ENCODE measurements around the gene OTOGL.

Gene OTOGL

DNA sequence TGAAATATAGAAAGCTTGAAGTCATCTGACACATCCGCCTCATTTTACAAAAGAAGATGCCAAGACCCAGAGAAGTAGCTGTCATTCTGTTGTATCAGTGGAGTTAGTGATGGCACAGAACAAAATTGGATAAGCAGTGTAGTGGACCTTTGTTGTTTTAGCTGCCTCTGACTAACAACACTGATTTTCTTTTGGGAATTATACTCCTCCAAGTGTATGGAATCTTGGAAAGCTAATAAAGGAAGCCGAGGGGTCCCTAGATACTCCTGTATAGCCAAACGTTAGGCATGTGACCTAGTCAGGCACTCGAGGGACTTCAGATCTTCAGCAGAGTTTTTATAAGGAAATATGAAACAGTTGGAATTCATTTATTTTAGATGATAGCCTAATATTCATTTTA, 94.5 kb downstream of the OTOGL start:
- no peaks in the 10 kb centered on the region for H3K9me3 ChIP-seq (ENCODE audit: insufficient read depth, low read depth, low read length)
- no peaks in the 10 kb centered on the region for H3K27me3 ChIP-seq (ENCODE audit: insufficient read depth, low read length, poor library complexity, severe bottlenecking)
- no peak overlapping the region for H3K4me3 ChIP-seq (ENCODE audit: low read length, poor library complexity, severe bottlenecking)
- H3K9me2 ChIP-seq (replicated peaks; ENCODE audit: low read depth, low read length): no peaks in the 10 kb centered on the region
- no peak overlapping the region for H3K4me2 ChIP-seq (ENCODE audit: low read depth, low read length, poor library complexity, severe bottlenecking)
- H3K36me3 ChIP-seq (ENCODE audit: insufficient read depth, low read length): no peaks in the 10 kb centered on the region
- no peaks in the 10 kb centered on the region for H3F3A ChIP-seq (ENCODE audit: low read depth)
- TF ChIP-seq CTCF (conservative IDR thresholded peaks at IDR 0.05; ENCODE audit: low read length) (no peak), EZH2phosphoT487 (IDR thresholded peaks at IDR 0.05; ENCODE audit: borderline replicate concordance) (no peak)
- H3K79me2 ChIP-seq (ENCODE audit: insufficient read depth, low read length): no peaks in the 10 kb centered on the region
- no peaks in the 10 kb centered on the region for H3K4me1 ChIP-seq (ENCODE audit: insufficient read depth, low read length, poor library complexity, severe bottlenecking)
- no peaks in the 10 kb centered on the region for H4K20me1 ChIP-seq (ENCODE audit: insufficient read depth, low read length, poor library complexity, severe bottlenecking)
- no peak overlapping the region for H2AFZ ChIP-seq (ENCODE audit: low read length)
- H3K9ac ChIP-seq (ENCODE audit: low read depth, low read length, poor library complexity, severe bottlenecking): no peak overlapping the region

GRCh38 chr12:80195074-80195726, 95.9 kb downstream of the OTOGL start:
- Histone ChIP-seq H3K9me2 (replicated peaks; ENCODE audit: low read depth, low read length) (no peaks in the 10 kb centered on the region), H3K4me2 (ENCODE audit: low read depth, low read length, poor library complexity, severe bottlenecking) (no peak overlapping the region), H3K79me2 (ENCODE audit: insufficient read depth, low read length) (no peaks in the 10 kb centered on the region), H3K36me3 (ENCODE audit: insufficient read depth, low read length) (no peaks in the 10 kb centered on the region), H3K4me1 (ENCODE audit: insufficient read depth, low read length, poor library complexity, severe bottlenecking) (no peaks in the 10 kb centered on the region), H4K20me1 (ENCODE audit: insufficient read depth, low read length, poor library complexity, severe bottlenecking) (no peaks in the 10 kb centered on the region), H3K4me3 (ENCODE audit: low read length, poor library complexity, severe bottlenecking) (no peak overlapping the region), H3K27me3 (ENCODE audit: insufficient read depth, low read length, poor library complexity, severe bottlenecking) (no peaks in the 10 kb centered on the region), H3K9ac (ENCODE audit: low read depth, low read length, poor library complexity, severe bottlenecking) (no peak overlapping the region), H3K9me3 (ENCODE audit: insufficient read depth, low read depth, low read length) (no peaks in the 10 kb centered on the region), H2AFZ (ENCODE audit: low read length) (no peak overlapping the region), H3F3A (ENCODE audit: low read depth) (no peaks in the 10 kb centered on the region)
- TF ChIP-seq EZH2phosphoT487 (IDR thresholded peaks at IDR 0.05; ENCODE audit: borderline replicate concordance) (no peak), CTCF (conservative IDR thresholded peaks at IDR 0.05; ENCODE audit: low read length) (peak; percentile 72)

DNA sequence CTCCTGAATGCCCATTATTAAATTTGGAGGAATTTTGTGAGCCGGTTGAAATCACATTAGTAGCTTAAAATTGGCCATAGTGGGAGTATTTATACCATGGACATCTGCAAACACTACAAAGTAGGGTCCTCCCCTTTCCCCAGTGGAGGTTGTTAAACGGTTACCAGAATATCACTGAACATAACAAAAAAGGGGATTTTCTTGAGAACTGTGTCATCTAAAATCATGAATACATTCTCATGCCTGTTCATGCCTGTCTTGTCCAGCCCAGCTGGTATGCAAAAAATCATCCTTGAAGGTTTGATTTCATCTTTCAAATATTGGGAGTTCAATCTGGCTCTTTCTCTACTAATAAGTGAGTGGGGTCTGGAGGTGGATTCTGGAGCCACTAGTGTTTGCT, 96.4 kb downstream of the OTOGL start:
- TF ChIP-seq EZH2phosphoT487 (IDR thresholded peaks at IDR 0.05; ENCODE audit: borderline replicate concordance) (no peak), CTCF (conservative IDR thresholded peaks at IDR 0.05; ENCODE audit: low read length) (no peak)
- Histone ChIP-seq H3K9me2 (replicated peaks; ENCODE audit: low read depth, low read length) (no peaks in the 10 kb centered on the region), H3K27me3 (ENCODE audit: insufficient read depth, low read length, poor library complexity, severe bottlenecking) (no peaks in the 10 kb centered on the region), H4K20me1 (ENCODE audit: insufficient read depth, low read length, poor library complexity, severe bottlenecking) (no peaks in the 10 kb centered on the region), H2AFZ (ENCODE audit: low read length) (no peak overlapping the region), H3K9me3 (ENCODE audit: insufficient read depth, low read depth, low read length) (no peaks in the 10 kb centered on the region), H3K36me3 (ENCODE audit: insufficient read depth, low read length) (no peaks in the 10 kb centered on the region), H3K4me2 (ENCODE audit: low read depth, low read length, poor library complexity, severe bottlenecking) (no peak overlapping the region), H3K9ac (ENCODE audit: low read depth, low read length, poor library complexity, severe bottlenecking) (no peak overlapping the region), H3K4me1 (ENCODE audit: insufficient read depth, low read length, poor library complexity, severe bottlenecking) (no peaks in the 10 kb centered on the region), H3F3A (ENCODE audit: low read depth) (no peaks in the 10 kb centered on the region), H3K79me2 (ENCODE audit: insufficient read depth, low read length) (no peaks in the 10 kb centered on the region), H3K4me3 (ENCODE audit: low read length, poor library complexity, severe bottlenecking) (no peak overlapping the region)
